ENCODE results near the gene SPOP. TPM values are rescaled to one million over a fixed set of nuclear protein-coding genes. Genes with fewer than 3 reads are reported as not detected.
"Not testable (repeated sequence)": the region's sequence is repeated elsewhere in the genome, so short reads cannot be mapped to it uniquely, and the experiment has no call there.

SPOP gene
- 51.9 and 60.3 TPM in 2 replicates for total RNA-seq
- long read RNA-seq, transcript SPOP-201 (11 exons, 2,965 nt), result minor isoform, 20 of 313 reads
- long read RNA-seq, transcript SPOP-202 (11 exons, 2,985 nt), result minor isoform, 14 of 313 reads
- long read RNA-seq, transcript SPOP-206 (10 exons, 1,865 nt), result major isoform, 222 of 313 reads
- long read RNA-seq, partial matches to known transcripts, result 6 of 313 reads
- long read RNA-seq, other reads (novel, unspliced or antisense), result 49 of 313 reads

DNA sequence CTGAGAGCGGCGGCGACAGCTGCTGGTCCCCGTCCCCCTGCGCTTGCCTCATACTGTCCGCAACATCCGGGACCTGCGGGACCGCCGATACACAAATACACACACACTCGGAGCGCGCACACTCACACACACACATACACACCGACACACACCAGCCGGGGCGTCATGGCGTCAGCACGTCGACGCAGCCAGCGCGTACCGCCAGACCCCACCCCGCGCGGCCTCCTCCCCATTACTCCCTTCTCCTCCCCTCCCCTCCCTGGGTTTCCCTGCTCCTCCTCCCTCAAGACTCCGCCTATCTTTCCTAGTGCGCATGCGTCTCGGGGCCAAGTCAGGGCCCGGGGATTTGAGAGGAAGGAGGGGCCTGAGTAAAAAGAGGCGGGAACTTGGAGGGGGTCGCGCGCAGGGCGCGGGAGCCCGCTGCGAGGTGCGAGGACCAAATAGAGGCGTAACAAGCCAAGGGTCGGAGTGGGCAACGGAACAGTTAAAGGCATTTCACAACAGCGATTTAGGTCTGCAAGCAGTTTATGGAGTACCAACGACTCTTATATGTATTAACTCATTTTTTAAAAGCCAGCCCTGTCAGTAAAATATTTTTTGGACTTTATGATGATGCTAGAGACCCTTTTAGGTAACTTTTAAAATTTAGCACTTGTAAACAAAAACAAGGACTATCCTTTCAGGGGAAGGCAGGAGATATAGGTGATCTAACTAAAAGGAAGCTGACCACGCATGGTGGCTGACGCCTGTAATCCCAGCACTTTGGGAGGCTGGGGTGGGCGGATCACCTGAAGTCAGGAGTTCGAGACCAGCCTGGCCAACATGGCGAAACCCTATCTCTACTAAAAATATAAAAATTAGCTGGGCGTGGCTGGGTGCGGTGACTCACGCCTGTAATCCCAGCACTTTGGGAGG lies at the start of gene SPOP:
Gene SPOP, minus strand, starts transcription at position 165 of the 915 bp plus-strand sequence. CDS start 55,287 bp downstream, outside the sequence.
- peaks cover 40% of the 10 kb centered on the region for H3K4me1 Mint-ChIP-seq

GRCh38 chr17:49727380-49727779 lies 49.5 kb upstream of the SPOP start:
- no peaks in the 10 kb centered on the region for H3K9me3 Mint-ChIP-seq
- H3K27ac Mint-ChIP-seq (ENCODE audit: unreplicated experiment), result no peak overlapping the region
- peaks cover 7% of the 10 kb centered on the region for H3K36me3 Mint-ChIP-seq (ENCODE audit: low read depth)
- TF ChIP-seq CTCF (conservative IDR thresholded peaks at IDR 0.05), result no peak
- no peak overlapping the region for H3K4me3 Mint-ChIP-seq
- H3K27me3 Mint-ChIP-seq (ENCODE audit: low read depth), result no peaks in the 10 kb centered on the region
- DNase-seq (ENCODE audit: low read depth, low spot score), result no peak
- no peaks in the 10 kb centered on the region for H3K4me1 Mint-ChIP-seq

More for the DNA sequence above, at the start of gene SPOP:
- Mint-ChIP-seq H3K27ac (ENCODE audit: unreplicated experiment) (peak within 1 kb of the TSS; percentile 98), H3K36me3 (ENCODE audit: low read depth) (peaks cover 5% of the 10 kb centered on the region), H3K9me3 (peaks cover 6% of the 10 kb centered on the region), H3K4me3 (peak within 1 kb of the TSS; percentile 97), H3K27me3 (ENCODE audit: low read depth) (peaks cover 23% of the 10 kb centered on the region)
- no peak for TF ChIP-seq CTCF (conservative IDR thresholded peaks at IDR 0.05)
- peak; percentile 98 for DNase-seq (ENCODE audit: low read depth, low spot score)

DNA sequence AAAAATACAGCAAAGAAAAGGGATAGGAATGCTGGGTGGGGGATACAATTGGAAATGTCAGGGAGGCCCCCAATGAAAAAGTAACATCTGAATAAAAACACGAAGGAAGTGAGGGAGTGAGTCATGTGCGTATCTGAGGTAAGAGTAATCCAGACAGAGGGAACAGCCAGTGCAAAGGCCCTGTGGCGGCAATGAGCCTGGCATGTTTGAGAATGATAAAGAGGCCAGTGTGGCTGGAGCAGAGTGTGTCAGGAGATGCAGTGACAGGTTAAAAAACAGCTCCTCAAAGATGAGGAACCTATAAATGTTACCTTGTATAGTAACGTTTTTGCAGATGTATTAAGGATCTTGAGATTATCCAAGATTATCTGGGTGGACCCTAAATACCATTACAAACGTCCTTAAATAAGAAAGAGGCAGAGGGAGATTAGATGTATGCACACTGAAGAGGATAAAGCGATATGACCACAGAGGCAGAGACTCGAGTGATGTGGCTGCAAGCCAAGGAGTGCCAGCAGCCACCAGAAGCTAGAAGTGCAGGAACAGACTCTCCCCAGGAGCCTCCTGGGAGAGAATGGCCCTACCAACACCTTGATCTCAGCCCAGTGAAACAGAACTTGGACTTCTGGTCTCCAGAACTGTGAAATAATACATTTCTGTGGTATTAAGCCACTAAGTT lies 47.7 kb upstream of the SPOP start:
- no peak for TF ChIP-seq CTCF (conservative IDR thresholded peaks at IDR 0.05)
- no peak for DNase-seq (ENCODE audit: low read depth, low spot score)
- Mint-ChIP-seq H3K4me1 (no peaks in the 10 kb centered on the region), H3K36me3 (ENCODE audit: low read depth) (peaks cover 7% of the 10 kb centered on the region), H3K27me3 (ENCODE audit: low read depth) (no peaks in the 10 kb centered on the region), H3K9me3 (no peaks in the 10 kb centered on the region), H3K4me3 (no peak overlapping the region), H3K27ac (ENCODE audit: unreplicated experiment) (no peak overlapping the region)

DNA sequence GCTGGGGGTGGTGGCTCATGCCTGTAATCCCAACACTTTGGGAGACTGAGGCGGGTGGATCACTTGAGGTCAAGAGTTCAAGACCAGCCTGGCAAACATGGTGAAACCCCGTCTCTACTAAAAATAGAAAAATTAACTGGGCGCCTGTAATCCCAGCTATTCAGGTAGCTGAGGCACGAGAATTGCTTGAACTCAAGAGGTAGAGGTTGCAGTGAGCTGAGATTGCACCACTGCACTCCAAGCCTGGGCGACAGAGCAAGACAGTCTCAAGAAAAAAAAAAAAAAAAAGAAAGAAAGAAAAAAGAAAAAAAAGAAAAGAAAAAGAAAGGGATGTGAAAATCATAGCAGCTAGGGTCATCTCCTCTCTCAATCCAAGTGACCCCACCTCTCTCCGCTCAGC lies 46.7 kb upstream of the SPOP start:
- H3K27me3 Mint-ChIP-seq (ENCODE audit: low read depth); H3K36me3 Mint-ChIP-seq (ENCODE audit: low read depth); H3K9me3 Mint-ChIP-seq; H3K4me3 Mint-ChIP-seq; H3K4me1 Mint-ChIP-seq; H3K27ac Mint-ChIP-seq (ENCODE audit: unreplicated experiment); DNase-seq (ENCODE audit: low read depth, low spot score): not testable (repeated sequence)

DNA sequence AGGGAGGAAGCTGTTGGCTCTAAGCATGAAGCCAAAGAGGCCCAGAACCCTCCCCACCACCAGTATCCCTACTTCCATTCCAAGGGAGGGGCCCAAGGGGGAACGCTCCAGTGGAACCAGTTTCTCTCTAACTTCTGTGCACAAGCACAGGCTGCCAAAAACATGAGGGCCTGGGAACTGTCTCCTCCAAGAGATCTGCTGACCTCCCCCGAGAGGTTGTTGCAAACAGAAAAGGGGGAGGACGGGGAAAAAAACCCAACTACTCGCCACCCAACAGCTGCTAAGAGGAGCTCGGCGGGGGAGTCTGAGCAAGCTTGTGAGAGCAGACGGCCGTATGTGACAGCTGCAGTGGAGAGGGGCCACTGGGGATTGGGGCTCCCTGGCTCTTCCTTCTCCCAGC lies 45.5 kb upstream of the SPOP start:
- H3K4me1 Mint-ChIP-seq, result no peaks in the 10 kb centered on the region
- no peak overlapping the region for H3K27ac Mint-ChIP-seq (ENCODE audit: unreplicated experiment)
- H3K27me3 Mint-ChIP-seq (ENCODE audit: low read depth), result no peaks in the 10 kb centered on the region
- peaks cover 7% of the 10 kb centered on the region for H3K36me3 Mint-ChIP-seq (ENCODE audit: low read depth)
- DNase-seq (ENCODE audit: low read depth, low spot score), result no peak
- no peak for TF ChIP-seq CTCF (conservative IDR thresholded peaks at IDR 0.05)
- no peaks in the 10 kb centered on the region for H3K9me3 Mint-ChIP-seq
- no peak overlapping the region for H3K4me3 Mint-ChIP-seq
